Measurements from ENCODE around the gene KMT2E.

DNA sequence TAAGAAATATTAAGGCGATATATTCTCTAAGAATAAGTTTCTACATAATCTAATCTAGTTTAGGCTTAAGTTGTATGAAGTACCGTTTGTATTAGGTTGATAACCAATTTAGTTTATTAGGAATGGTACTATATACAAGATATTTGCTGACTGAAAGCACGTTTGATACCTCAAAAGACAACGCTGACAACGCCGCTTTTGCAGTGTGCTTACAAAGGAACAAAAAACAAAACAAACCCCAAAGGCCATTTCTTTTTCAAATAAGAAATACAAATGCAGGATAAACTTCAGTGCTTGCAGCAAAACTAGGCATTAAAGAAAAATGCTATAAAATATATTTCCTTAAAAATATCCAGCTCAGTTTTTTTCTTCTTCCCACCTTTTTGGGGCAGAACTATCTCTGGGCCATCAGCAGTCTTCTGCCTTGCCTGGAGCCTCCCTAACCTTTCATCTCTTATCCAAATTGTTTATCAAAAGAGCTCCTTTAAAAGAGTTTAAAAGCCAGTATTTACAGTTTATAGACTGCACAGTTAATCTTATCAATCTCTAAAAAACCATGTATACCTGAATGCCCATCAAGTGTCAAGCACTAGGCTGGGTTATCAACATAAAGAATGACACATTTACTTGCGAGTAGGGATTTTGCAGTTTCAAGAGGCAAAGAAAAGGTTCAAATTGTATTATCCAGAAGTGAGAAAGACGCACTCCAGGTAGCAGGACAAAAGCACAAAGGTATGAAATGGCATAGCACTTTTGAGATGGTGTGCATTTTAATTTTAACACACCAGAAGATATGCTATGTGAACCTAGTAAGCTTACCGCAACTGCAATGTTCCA is 4.1 kb upstream of the KMT2E start:
- TF ChIP-seq, protein P1, sequence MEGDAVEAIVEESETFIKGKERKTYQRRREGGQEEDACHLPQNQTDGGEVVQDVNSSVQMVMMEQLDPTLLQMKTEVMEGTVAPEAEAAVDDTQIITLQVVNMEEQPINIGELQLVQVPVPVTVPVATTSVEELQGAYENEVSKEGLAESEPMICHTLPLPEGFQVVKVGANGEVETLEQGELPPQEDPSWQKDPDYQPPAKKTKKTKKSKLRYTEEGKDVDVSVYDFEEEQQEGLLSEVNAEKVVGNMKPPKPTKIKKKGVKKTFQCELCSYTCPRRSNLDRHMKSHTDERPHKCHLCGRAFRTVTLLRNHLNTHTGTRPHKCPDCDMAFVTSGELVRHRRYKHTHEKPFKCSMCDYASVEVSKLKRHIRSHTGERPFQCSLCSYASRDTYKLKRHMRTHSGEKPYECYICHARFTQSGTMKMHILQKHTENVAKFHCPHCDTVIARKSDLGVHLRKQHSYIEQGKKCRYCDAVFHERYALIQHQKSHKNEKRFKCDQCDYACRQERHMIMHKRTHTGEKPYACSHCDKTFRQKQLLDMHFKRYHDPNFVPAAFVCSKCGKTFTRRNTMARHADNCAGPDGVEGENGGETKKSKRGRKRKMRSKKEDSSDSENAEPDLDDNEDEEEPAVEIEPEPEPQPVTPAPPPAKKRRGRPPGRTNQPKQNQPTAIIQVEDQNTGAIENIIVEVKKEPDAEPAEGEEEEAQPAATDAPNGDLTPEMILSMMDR (IDR thresholded peaks at IDR 0.05; ENCODE audit: extremely low read depth in 1 of 2, insufficient read depth in 1 of 2, low read depth in 1 of 2, low read length in 2 of 2) = no peak
- TF ChIP-seq POLR2A (IDR thresholded peaks at IDR 0.05; ENCODE audit: low read depth, low read length) = no peak
- TF ChIP-seq EZH2 (IDR thresholded peaks at IDR 0.05; ENCODE audit: borderline replicate concordance, low read depth, low read length, severe bottlenecking) = no peak
- no peak for TF ChIP-seq MYC (IDR thresholded peaks at IDR 0.05; ENCODE audit: low read depth, low read length)
- TF ChIP-seq, protein P2, sequence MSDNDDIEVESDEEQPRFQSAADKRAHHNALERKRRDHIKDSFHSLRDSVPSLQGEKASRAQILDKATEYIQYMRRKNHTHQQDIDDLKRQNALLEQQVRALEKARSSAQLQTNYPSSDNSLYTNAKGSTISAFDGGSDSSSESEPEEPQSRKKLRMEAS (IDR thresholded peaks at IDR 0.05; ENCODE audit: insufficient read depth, insufficient read length) = no peak

Measured in endothelial cell of umbilical vein (primary cell).